ENCODE results near the gene KLHL29. TPM values are rescaled to one million over a fixed set of nuclear protein-coding genes. Genes with fewer than 3 reads are reported as not detected.

The KLHL29 gene
- total RNA-seq, 1 experiment from 2014 or later = 16.7 TPM

- ChIA-PET POLR2A (no interaction called here), RAD21 (ENCODE audit: low non-redundant PET in 1 of 2, low total read pairs in 2 of 2, uncharacterized antibody in 2 of 2, unreplicated experiment in 2 of 2) (no interaction called here)
- TF ChIP-seq, protein P1, sequence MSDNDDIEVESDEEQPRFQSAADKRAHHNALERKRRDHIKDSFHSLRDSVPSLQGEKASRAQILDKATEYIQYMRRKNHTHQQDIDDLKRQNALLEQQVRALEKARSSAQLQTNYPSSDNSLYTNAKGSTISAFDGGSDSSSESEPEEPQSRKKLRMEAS (IDR thresholded peaks at IDR 0.05) = no peak
- TF ChIP-seq JUND (IDR thresholded peaks at IDR 0.05) (no peak), ZFX (IDR thresholded peaks at IDR 0.05) (no peak), ZNF274 (IDR thresholded peaks at IDR 0.05; ENCODE audit: low read depth, low read length) (no peak), RAD21 (IDR thresholded peaks at IDR 0.05; ENCODE audit: low read depth) (no peak)
Measured at GRCh38 chr2:23590241-23590869, 205.4 kb downstream of the KLHL29 start.

GRCh38 chr2:23591111-23591510 is 206.1 kb downstream of the KLHL29 start:
- 0 out of 4 replicates have a peak, but pooled peaks cover 0 to under 1% of the 10 kb centered on the region in 2 experiments for H3K4me1 ChIP-seq (ENCODE audit: control insufficient read depth in 1 of 2, insufficient read depth in 2 of 2, low read length in 2 of 2)
- H3K9me2 ChIP-seq (ENCODE audit: insufficient read depth) = no peaks in the 10 kb centered on the region
- H3K27ac ChIP-seq (ENCODE audit: low read depth, low read length) = no peak overlapping the region
- H3K36me3 ChIP-seq (ENCODE audit: control insufficient read depth in 1 of 2, insufficient read depth in 2 of 2, low read length in 2 of 2) = no peaks in the 10 kb centered on the region
- H4K20me1 ChIP-seq (ENCODE audit: insufficient read depth) = no peaks in the 10 kb centered on the region
- DNase-seq (ENCODE audit: low read depth, low spot score) (no peak), ATAC-seq (no peak)
- H3K9me3 ChIP-seq (ENCODE audit: control insufficient read depth in 1 of 2, insufficient read depth in 1 of 2, low read depth in 1 of 2, low read length in 2 of 2) = no peaks in the 10 kb centered on the region
- no peak overlapping the region for H3K4me3 ChIP-seq (replicated peaks in 1 of 2; ENCODE audit: low read depth in 1 of 2, low read length in 2 of 2)
- no peaks in the 10 kb centered on the region for H3K27me3 ChIP-seq (ENCODE audit: insufficient read depth, low read length)
- H3K79me2 ChIP-seq (ENCODE audit: insufficient read depth, low read length) = no peaks in the 10 kb centered on the region
- intact Hi-C loops (cut with micrococcal nuclease) = no loop called here
- ChIA-PET CTCF (no interaction called here), POLR2A (no interaction called here), RAD21 (ENCODE audit: low non-redundant PET in 1 of 2, low total read pairs in 2 of 2, uncharacterized antibody in 2 of 2, unreplicated experiment in 2 of 2) (no interaction called here)
- no peak overlapping the region for H2AFZ ChIP-seq (ENCODE audit: low read depth, low read length, poor library complexity, severe bottlenecking)
- TF ChIP-seq EZH2phosphoT487 (IDR thresholded peaks at IDR 0.05; ENCODE audit: borderline replicate concordance) (no peak), TCF7L2 (IDR thresholded peaks at IDR 0.05; ENCODE audit: borderline replicate concordance, extremely low read depth, insufficient read depth, insufficient read length) (no peak), SP1 (IDR thresholded peaks at IDR 0.05; ENCODE audit: low read depth) (no peak)
- no peak overlapping the region for H3K9ac ChIP-seq (ENCODE audit: low read length)
- BruUV-seq (replicated peaks) = no TSS peak
- H3K4me2 ChIP-seq (ENCODE audit: low read length) = no peak overlapping the region

More at GRCh38 chr2:23590241-23590869, 205.4 kb downstream of the KLHL29 start:
- no peak for ATAC-seq
- Histone ChIP-seq H3K27ac (ENCODE audit: low read depth, low read length) (no peak overlapping the region), H4K20me1 (ENCODE audit: insufficient read depth) (no peaks in the 10 kb centered on the region), H3K4me1 (ENCODE audit: control insufficient read depth in 1 of 2, insufficient read depth in 2 of 2, low read length in 2 of 2) (no peaks in the 10 kb centered on the region), H2AFZ (ENCODE audit: low read depth, low read length, poor library complexity, severe bottlenecking) (no peak overlapping the region), H3K36me3 (ENCODE audit: control insufficient read depth in 1 of 2, insufficient read depth in 2 of 2, low read length in 2 of 2) (no peaks in the 10 kb centered on the region), H3K4me2 (ENCODE audit: low read length) (no peak overlapping the region), H3K4me3 (replicated peaks in 1 of 2; ENCODE audit: low read depth in 1 of 2, low read length in 2 of 2) (no peak overlapping the region), H3K27me3 (ENCODE audit: insufficient read depth, low read length) (no peaks in the 10 kb centered on the region), H3K9me3 (ENCODE audit: control insufficient read depth in 1 of 2, insufficient read depth in 1 of 2, low read depth in 1 of 2, low read length in 2 of 2) (no peaks in the 10 kb centered on the region), H3K79me2 (ENCODE audit: insufficient read depth, low read length) (no peaks in the 10 kb centered on the region), H3K9ac (ENCODE audit: low read length) (no peak overlapping the region), H3K9me2 (ENCODE audit: insufficient read depth) (no peaks in the 10 kb centered on the region)
- BruUV-seq (replicated peaks) = no TSS peak
- DNase-seq (ENCODE audit: low read depth, low spot score) = no peak
- intact Hi-C loops (cut with micrococcal nuclease) = no loop called here
- CTCF ChIA-PET = no interaction called here
